Skin epidermis (tissue), 12 donors: ENCODE measurements around the gene B2M.
"Not testable (repeated sequence)": the region's sequence is repeated elsewhere in the genome, so short reads cannot be mapped to it uniquely, and the experiment has no call there.

Experiments used
- H3K27ac ChIP-seq, 21 experiments: fragments of 200-600 bp; sonication (generic) in 11 of 21; one replicate each; pipeline ENCODE4 v1.5.0; 2020; ENCODE audit warnings: mild to moderate bottlenecking in 3 of 21, inconsistent platforms in 2 of 21, moderate library complexity in 2 of 21
- H3K4me3 ChIP-seq, 7 experiments: fragments of 200-600 bp; sonication (generic) in 2 of 7; one replicate each; pipeline ENCODE4 v1.5.0; 2020; ENCODE audit warnings: inconsistent platforms in 2 of 7, mild to moderate bottlenecking in 2 of 7, moderate library complexity in 1 of 7

B2M gene

GRCh38 chr15:44719293-44719999 is 8.1 kb downstream of the B2M start:
- H3K4me3 ChIP-seq = no peak overlapping the region
- H3K27ac ChIP-seq = peak overlapping the region in 8 of 21 experiments; percentile 3 to 49 (median 31)

- H3K4me3 ChIP-seq = not testable (repeated sequence)
- H3K27ac ChIP-seq = peak overlapping the region in 6 of 21 experiments; percentile 10 to 49 (median 25)
Measured at GRCh38 chr15:44720000-44720435, 8.7 kb downstream of the B2M start.

GRCh38 chr15:44720460-44721176 is 9.3 kb downstream of the B2M start:
- H3K27ac ChIP-seq = peak overlapping the region in 5 of 21 experiments; percentile 10 to 49 (median 30)

DNA sequence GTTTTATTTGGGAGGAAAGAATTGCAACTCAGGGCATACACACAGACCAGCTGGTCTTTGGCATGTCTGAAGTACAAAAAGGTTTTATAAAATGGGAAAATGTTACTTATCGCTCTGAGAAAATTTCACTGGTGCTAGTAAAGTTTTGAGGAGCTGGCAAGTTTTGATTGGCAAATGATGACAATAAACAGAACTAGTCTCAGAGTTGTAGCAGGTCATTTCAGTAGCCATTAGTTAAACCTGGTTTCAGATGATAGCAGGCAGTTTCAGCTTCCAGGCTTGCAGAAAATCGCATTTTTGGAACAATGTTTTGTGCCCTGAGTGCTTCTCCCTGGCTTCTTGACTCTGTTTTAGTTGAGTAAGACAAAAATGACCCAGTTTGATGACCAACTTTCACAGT is 10.7 kb downstream of the B2M start:
- peak overlapping the region in 7 of 21 experiments; percentile 11 to 30 (median 15) for H3K27ac ChIP-seq
- no peak overlapping the region for H3K4me3 ChIP-seq

More at GRCh38 chr15:44720460-44721176, 9.3 kb downstream of the B2M start:
- no peak overlapping the region for H3K4me3 ChIP-seq

- peak overlapping the region in 6 of 7 experiments; percentile 9 to 32 (median 18) for H3K4me3 ChIP-seq
Measured at GRCh38 chr15:44726136-44726535, 14.8 kb downstream of the B2M start.

GRCh38 chr15:44726568-44727484 is 15.5 kb downstream of the B2M start:
- H3K4me3 ChIP-seq = peak overlapping the region in 6 of 7 experiments; percentile 9 to 32 (median 18)
- H3K27ac ChIP-seq = peak overlapping the region in 20 of 21 experiments; percentile 86 to 99 (median 97)

More at GRCh38 chr15:44726136-44726535, 14.8 kb downstream of the B2M start:
- peak overlapping the region in 19 of 21 experiments; percentile 86 to 99 (median 97) for H3K27ac ChIP-seq

- peak overlapping the region in 20 of 21 experiments; percentile 86 to 99 (median 97) for H3K27ac ChIP-seq
- H3K4me3 ChIP-seq = peak overlapping the region in 4 of 7 experiments; percentile 74 to 83 (median 77)
Measured at GRCh38 chr15:44727485-44728231, 16.3 kb downstream of the B2M start.

DNA sequence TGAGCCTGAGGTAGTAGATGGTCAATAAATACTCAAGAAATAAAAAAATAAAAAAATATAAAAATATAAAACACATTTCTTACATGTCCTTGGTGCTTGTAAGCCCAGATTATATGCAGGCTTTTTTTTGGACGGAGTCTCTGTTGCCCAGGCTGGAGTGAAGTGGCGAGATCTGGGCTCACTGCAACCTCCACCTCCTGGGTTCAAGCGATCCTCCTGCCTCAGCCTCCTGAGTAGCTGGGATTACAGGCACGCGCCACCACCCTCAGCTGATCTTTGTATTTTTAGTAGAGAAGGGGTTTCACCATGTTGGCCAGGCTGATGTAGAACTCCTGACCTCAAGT is 16.9 kb downstream of the B2M start:
- Histone ChIP-seq H3K4me3 (peak overlapping the region in 6 of 7 experiments; percentile 64 to 83 (median 76)), H3K27ac (peak overlapping the region; percentile 23 to 99 (median 97))

DNA sequence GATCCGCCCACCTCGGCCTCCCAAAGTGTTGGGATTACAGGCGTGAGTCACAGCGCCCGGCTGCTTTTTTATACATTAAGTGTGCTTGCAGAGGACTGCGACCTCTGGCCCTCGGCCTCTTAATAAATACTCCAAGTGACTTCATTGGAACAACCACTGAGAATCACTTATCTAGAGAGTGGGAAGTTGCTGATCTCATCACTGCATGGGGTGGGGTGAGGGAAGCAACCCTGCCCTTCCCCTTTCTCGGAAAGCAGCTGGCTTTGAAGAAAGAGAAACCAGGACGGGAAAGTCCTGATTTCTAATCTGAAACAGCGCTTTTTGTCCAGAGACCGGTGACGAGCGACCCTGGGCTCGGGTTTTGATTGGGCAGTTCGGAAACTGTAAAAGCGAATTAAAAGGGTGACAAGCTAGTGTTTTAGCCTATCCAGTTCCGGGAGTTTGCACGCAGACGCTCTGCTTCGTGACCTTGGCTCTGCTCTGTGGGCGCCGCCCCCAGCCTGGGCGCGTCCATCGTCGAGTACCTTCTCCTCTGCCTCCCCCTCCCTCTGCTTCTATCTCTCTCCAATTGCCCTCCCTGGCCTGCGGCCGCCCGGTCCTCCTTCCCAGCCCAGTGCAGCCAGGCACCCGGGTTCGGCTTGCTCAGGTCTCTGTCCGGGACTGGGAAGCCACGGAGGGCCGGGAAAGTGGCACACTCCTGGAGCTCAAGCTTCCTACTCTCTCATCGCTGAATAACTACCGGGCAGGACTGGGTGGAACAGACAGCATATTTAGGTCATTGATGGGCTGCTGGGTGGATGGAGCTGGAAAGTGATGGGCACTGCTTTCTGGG is 17.5 kb downstream of the B2M start:
- Histone ChIP-seq H3K4me3 (peak overlapping the region; percentile 63 to 83 (median 74)), H3K27ac (peak overlapping the region; percentile 73 to 99 (median 97))

DNA sequence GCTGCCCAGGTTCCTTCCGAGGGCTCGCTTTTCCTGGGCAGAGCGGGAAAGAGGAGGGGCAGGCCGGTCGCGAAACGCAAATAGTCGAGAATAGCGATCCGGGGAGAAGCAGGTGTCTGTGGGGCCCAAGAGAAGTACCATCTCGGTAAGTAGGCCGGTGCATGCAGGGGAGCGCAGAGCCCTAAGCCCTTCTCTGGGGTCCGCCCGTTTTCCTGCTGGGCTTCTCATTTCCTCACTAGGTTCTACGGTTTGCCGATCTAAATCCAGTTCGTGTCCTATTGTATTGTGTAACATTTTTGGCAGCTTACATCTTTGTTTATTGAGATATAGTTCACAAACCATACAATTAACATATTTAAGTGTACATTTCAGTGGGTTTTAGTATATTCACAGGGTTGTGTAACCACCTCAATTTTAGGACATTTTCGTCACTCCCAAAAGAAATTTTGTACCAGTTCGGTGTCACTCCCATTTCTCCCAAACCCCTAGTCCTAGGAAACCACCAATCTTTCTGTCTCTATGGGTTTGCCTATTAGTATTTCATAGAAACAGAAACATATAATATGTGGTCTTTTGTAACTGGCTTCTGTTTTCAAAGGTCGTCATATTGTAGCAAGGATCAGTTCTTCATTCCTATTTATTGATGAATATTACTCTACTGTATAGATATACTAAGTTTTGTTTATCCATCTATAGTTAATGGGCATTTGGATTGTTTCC is 18.3 kb downstream of the B2M start:
- H3K4me3 ChIP-seq = peak overlapping the region; percentile 63 to 83 (median 74)
- peak overlapping the region; percentile 73 to 99 (median 97) for H3K27ac ChIP-seq

GRCh38 chr15:44734839-44735481 is 23.6 kb downstream of the B2M start:
- H3K27ac ChIP-seq = peak overlapping the region in 15 of 21 experiments; percentile 7 to 91 (median 64)
- no peak overlapping the region for H3K4me3 ChIP-seq

GRCh38 chr15:44735482-44736180 is 24.3 kb downstream of the B2M start:
- Histone ChIP-seq H3K4me3 (no peak overlapping the region), H3K27ac (peak overlapping the region in 19 of 21 experiments; percentile 7 to 91 (median 64))

GRCh38 chr15:44736181-44736765 is 25.0 kb downstream of the B2M start, which contains the start of gene TRIM69:
Gene TRIM69 (plus strand): TSS chr15:44736528. CDS start chr15:44736705, 177 bp downstream.
- Histone ChIP-seq H3K4me3 (peak within 1 kb of the TSS in 1 of 7 experiments; percentile 18), H3K27ac (peak within 1 kb of the TSS in 19 of 21 experiments; percentile 7 to 91 (median 64))

GRCh38 chr15:44738340-44738984 is 27.1 kb downstream of the B2M start:
- Histone ChIP-seq H3K4me3 (no peak overlapping the region), H3K27ac (no peak overlapping the region)

- not testable (repeated sequence) for H3K4me3 ChIP-seq
Measured at GRCh38 chr15:44739222-44739847, 28.0 kb downstream of the B2M start.

More at GRCh38 chr15:44739222-44739847, 28.0 kb downstream of the B2M start:
- not testable (repeated sequence) for H3K27ac ChIP-seq
